22Rv1 (cell line): ENCODE data around the gene YY1AP1.
"Not testable (repeated sequence)": the region's sequence is repeated elsewhere in the genome, so short reads cannot be mapped to it uniquely, and the experiment has no call there.

ENCODE experiments used
- H3K27ac ChIP-seq: fragments of 450-650 bp; 2 replicates; pipeline ENCODE4 v1.5.1; 2017
- ZFX ChIP-seq: fragments of 450-650 bp; IDR thresholded peaks from 2 replicates; pipeline ENCODE4 v1.6.1; 2017; ENCODE audit warnings: antibody characterized with exemption, borderline replicate concordance
- TF ChIP-seq, protein P1 (sequence below): fragments of 450-650 bp; IDR thresholded peaks from 2 replicates; pipeline ENCODE4 v1.5.1; 2017; ENCODE audit warnings: mild to moderate bottlenecking

YY1AP1 gene

DNA sequence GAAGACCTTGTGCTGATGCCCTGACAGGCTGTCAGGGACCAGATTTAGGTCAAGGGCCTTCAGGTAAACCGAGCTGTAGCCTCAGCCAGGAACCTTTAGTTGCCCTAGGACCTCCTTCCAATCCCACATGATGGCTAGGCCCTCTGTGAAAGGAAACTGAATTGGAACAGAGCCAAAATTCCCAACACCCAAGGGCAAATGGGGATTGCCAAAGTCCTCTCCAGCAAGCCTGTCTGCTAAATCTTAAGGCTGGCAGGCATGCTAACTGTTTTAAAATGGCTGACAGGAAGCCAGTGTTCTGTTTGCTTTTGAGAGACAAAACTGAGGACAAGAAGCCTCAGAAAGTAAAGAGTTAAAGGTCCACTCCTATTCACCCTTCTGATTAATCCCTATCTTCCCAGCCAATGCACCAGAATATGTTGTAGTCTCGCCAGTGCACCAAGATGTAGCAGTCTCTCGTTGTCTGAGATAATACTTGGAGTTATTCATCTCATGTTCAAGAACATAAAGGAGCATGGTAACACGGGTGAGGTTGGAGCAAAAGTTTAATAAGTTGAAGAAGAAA, 43.5 kb downstream of the YY1AP1 start:
- TF ChIP-seq, protein P1, sequence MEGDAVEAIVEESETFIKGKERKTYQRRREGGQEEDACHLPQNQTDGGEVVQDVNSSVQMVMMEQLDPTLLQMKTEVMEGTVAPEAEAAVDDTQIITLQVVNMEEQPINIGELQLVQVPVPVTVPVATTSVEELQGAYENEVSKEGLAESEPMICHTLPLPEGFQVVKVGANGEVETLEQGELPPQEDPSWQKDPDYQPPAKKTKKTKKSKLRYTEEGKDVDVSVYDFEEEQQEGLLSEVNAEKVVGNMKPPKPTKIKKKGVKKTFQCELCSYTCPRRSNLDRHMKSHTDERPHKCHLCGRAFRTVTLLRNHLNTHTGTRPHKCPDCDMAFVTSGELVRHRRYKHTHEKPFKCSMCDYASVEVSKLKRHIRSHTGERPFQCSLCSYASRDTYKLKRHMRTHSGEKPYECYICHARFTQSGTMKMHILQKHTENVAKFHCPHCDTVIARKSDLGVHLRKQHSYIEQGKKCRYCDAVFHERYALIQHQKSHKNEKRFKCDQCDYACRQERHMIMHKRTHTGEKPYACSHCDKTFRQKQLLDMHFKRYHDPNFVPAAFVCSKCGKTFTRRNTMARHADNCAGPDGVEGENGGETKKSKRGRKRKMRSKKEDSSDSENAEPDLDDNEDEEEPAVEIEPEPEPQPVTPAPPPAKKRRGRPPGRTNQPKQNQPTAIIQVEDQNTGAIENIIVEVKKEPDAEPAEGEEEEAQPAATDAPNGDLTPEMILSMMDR = no peak
- no peak for TF ChIP-seq ZFX
- no peak overlapping the region for H3K27ac ChIP-seq

DNA sequence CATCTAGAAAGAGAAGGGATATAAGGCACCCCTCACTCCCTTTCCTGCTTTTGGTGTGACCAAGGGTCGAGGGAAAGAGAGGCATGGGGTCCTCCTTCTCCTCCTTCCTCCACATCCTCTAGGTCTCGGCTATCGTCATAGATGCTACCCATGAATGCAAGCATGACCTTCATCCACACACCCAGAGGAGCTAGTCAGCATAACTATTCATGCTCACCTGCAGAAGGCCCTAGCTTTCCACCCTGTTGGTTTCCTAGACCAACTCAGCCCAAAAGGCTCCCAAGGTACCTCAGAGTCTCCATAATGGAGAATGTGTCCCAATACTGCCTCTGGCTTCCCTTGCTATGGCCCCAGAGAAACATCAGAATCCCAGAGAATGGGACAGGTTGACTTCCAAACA, 45.3 kb downstream of the YY1AP1 start:
- TF ChIP-seq, protein P1 = no peak
- TF ChIP-seq ZFX = no peak
- no peak overlapping the region for H3K27ac ChIP-seq

DNA sequence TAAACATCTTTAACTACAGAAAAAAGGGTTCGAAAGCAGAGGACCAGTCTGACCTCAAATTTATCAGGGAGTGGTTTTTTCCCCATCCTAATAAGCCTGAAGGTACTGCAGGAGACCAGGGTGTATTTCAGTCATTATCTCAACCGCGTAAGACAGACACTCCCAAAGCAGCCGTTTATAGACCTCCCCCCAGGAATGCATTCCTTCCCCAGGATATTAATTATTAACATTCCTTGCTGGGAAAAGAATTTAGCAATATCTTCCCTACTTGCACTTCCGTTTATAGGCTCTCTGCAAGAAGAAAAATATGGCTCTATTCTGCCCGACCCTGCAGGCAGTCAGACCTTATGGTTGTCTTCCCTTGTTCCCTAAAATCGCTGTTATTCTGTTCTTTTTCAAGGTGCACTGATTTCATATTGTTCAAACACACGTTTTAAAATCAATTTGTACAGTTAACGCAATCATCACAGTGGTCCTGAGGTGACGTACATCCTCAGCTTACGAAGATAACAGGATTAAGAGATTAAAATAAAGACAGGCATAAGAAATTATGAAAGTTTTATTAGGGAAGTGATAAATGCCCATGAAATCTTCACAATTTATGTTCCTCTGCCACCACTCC, 45.9 kb downstream of the YY1AP1 start:
- not testable (repeated sequence) for H3K27ac ChIP-seq

DNA sequence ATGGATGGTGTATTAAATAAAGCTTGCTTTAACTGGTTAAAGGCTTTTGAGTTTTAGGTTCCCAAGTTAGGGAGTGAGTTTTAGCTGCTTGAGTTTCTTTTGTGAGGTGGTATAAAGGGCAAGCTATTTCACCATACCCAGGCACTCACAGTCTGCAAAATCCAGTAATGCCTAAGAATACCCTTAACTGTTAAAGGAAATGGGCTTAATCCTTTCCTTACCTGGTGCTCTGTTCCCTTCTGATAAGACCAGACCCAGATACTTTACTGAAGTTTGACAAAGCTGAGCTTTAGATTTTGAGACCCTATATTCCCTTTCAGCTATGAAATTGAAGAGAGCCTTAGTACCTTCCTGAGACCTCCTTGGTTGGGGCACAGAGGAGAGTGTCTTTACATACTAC, 48.2 kb downstream of the YY1AP1 start:
- TF ChIP-seq ZFX = no peak
- TF ChIP-seq, protein P1 = no peak
- H3K27ac ChIP-seq = no peak overlapping the region

DNA sequence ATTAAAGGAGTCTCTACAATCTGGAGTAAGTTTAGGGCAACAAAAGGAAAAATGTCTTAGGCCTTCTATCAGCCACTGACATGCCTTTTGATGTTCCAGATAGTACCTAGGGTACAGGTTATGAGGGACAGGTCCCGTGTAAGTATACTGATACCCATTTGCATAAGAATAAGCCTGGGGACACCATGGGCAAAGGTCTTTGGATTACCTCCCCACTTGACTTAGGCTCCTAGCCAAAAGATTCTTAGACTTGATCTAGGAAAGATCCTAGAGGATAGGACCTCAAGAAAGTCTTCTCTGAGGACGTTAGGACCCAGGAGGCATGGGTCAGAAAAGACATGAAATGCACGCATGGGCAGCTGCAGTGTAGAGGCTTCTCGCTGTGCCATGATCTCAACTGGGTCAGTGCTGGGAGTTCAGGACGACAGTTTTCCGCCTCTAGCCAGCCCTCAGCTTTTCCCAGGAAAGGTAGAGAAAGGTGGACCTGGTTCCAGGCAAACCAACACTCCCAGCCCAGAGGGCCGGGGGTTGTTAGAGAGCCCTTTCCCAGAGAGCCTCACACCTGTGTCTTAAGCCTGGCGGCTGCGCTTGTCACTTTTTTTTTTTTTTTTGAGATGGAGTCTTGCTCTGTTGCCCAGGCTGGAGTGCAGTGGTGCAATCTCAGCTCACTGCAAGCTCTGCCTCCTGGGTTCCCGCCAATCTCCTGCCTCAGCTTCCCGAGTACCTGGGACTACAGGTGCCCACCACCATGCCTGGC, 52.0 kb downstream of the YY1AP1 start:
- H3K27ac ChIP-seq = no peak overlapping the region

DNA sequence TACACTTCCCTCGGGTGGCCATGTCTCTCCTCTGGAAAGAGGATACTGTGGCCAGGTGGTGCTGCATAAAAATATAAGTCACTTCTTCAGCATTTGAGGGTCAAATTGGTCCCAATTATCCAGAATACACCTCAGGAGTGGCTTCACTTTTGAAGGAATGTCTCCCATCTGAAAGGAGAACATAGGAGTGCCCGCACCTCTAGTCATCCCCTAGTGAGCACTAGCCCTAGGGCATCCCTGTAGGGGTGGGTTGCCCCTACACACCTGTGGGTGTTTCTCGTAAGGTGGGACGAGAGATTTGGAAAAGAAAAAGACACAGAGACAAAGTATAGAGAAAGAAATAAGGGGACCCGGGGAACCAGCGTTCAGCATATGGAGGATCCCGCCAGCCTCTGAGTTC, 62.1 kb downstream of the YY1AP1 start:
- H3K27ac ChIP-seq = not testable (repeated sequence)

More for the DNA sequence above, 52.0 kb downstream of the YY1AP1 start:
- TF ChIP-seq, protein P1 = no peak
- no peak for TF ChIP-seq ZFX

DNA sequence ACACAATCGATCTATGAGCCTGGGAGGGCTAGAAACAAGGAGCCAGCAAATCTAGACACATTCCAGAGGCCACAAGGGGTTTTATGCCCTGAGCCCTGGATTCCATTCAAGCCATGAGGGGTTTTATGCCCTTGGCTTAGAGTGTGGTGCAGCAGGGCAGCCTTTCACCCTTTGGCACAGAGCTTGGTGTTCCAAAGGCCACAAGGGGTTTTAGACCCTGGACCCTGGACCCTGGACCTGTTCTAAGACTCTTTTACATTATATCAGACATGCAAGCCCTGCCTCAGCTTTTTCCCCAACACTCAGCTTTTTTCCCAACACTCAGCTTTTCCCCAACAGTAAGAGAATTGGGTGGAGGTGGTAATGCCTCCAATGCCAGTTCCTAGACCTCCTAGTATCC, 65.2 kb downstream of the YY1AP1 start:
- no peak overlapping the region for H3K27ac ChIP-seq
- TF ChIP-seq ZFX = no peak
- TF ChIP-seq, protein P1 = no peak

DNA sequence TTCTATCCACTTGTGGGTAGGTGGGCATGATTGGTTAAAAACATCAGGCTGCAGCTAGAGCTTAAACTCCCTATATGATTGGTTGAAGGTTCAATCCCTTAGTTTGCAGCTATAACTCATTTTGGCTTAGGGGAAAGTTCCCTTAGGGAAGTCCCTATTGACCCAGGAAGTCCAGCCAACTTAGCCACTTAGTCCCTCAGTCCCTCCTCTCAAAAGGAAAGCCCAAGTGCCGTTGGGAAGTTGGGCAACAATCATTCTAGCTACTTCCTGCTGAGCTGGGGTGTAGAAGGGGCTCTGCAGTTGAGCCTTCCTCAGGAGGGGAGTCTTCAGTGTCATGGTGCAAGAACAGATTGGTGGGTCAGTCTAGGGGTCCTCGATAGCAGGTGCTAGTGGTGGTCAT, 66.4 kb downstream of the YY1AP1 start:
- TF ChIP-seq ZFX = no peak
- TF ChIP-seq, protein P1 = no peak
- H3K27ac ChIP-seq = no peak overlapping the region

DNA sequence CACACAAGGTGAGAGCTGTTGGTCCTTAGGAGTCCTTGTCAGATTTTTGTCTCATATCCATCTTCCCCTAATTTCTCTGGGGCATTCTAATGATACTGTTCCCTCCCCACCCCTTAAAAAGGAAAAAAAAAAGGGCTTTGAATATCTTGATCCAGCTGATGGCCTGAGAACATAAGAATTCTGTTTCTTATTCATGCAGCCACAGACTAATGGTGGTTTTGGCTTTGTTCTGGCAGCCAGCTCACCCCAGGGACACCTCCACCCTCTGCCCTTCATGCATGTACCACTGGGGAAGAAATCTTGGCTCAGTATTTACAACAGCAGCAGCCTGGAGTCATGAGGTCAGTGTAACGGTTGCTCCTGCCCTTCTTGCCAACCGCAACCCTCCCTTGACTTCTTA, 75.3 kb downstream of the YY1AP1 start:
- H3K27ac ChIP-seq = not testable (repeated sequence)

DNA sequence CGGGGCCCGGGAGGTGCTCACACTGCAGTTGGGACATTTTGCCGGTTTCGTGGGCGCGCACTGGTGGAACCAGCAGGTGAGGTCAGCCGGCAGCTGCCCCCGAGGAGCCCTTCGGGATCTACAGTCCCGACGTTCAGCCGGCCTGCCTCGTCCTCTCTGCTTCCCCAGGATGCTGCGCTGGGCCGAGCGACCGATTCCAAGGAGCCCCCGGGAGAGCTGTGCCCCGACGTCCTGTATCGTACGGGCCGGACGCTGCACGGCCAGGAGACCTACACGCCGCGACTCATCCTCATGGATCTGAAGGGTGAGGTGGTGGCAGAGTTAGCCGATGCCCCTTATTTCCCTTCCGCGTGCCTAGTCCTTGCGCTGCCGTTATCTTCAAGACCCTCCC, 78.3 kb downstream of the YY1AP1 start:
- not testable (repeated sequence) for H3K27ac ChIP-seq
